ENCODE data around the gene ITPR2. TPM values are rescaled to one million over a fixed set of nuclear protein-coding genes. Genes with fewer than 3 reads are reported as not detected.
A peak's percentile ranks its signal among the peaks of the same experiment; 100 is the strongest.

Gene ITPR2
- total and polyA plus RNA-seq, 2 of the 13 experiments (the other 11 are each of a cell fraction or from before 2014, with no cell fraction given), result 31.9 to 81.9 TPM

GRCh38 chr12:26736563-26737486, 96.2 kb downstream of the ITPR2 start (continued):
- TF ChIP-seq TGIF2 (CRISPR knock-in tag; IDR thresholded peaks at IDR 0.05) (no peak), SOX13 (IDR thresholded peaks at IDR 0.05) (peak; percentile 96), SOX13 (CRISPR knock-in tag; conservative IDR thresholded peaks at IDR 0.05 in 1 of 2, IDR thresholded peaks at IDR 0.05 in 1 of 2) (peak in 1 of 2 experiments; percentile 98; a peak in 2 of 4 replicates), ZNF816 (CRISPR knock-in tag; IDR thresholded peaks at IDR 0.05; ENCODE audit: borderline replicate concordance) (peak; percentile 89; the same call in 1 of the 2 replicates), IRF9 (CRISPR knock-in tag; IDR thresholded peaks at IDR 0.05; ENCODE audit: borderline replicate concordance) (no peak)

- H3K9ac ChIP-seq (ENCODE audit: insufficient read depth, low read depth, low read length), result peak overlapping the region; percentile 34
- no peak overlapping the region for H2AFZ ChIP-seq (ENCODE audit: low read length)
- WGBS (ENCODE audit: low lambda C conversion rate), result 70% methylated on average over 1 of the region's 1 CpG
- no peaks in the 10 kb centered on the region for H4K20me1 ChIP-seq (ENCODE audit: insufficient read depth, low read length)
- peaks cover 90% of the 10 kb centered on the region for H3K79me2 ChIP-seq (ENCODE audit: insufficient read depth, low read length)
- peaks cover 0 to 3% of the 10 kb centered on the region in 2 experiments; a peak in 2 of 5 replicates for H3K36me3 ChIP-seq (replicated peaks in 1 of 2; ENCODE audit: control insufficient read depth in 1 of 2, insufficient read depth in 2 of 2, low read length in 2 of 2)
- H3K4me2 ChIP-seq (ENCODE audit: low read depth, low read length), result peak overlapping the region; percentile 26
- peak overlapping the region; percentile 95 for H3K27ac ChIP-seq (ENCODE audit: extremely low read length, insufficient read depth, low read length)
- ATAC-seq (no peak), FAIRE-seq (no peak), DNase-seq (ENCODE audit: low spot score) (no peak)
- intact Hi-C loops (cut with micrococcal nuclease; ENCODE audit: unreplicated experiment) (loop anchor here (10.0 kb wide), 1 partner anchor 100 kb away; the partner anchor contains the start of gene ITPR2), in situ Hi-C loops (cut with HindIII; ENCODE audit: extremely low pct_ligation_motif_present, low pct_unique_long_range_greater_than_20kb) (no loop called here)
- H3K9me3 ChIP-seq (ENCODE audit: low read length), result peaks cover 8% of the 10 kb centered on the region
- H3K4me3 ChIP-seq (replicated peaks in 1 of 3; ENCODE audit: insufficient read depth in 1 of 3, low read depth in 2 of 3, low read length in 3 of 3), result no peak overlapping the region
- ChIA-PET CTCF (ENCODE audit: low intra/inter-chr PET ratio, low total read pairs) (no interaction called here), POLR2A (interaction anchor here (1.6 to 3.6 kb wide), 4 partner anchors 12 to 98 kb away, joined by 3 to 78 read pairs (median 27); partner anchors contain the start of gene ITPR2)
- peaks cover 98% of the 10 kb centered on the region for H3K4me1 ChIP-seq (ENCODE audit: insufficient read depth, low read length)
- no TSS peak for BruUV-seq (replicated peaks)
- no peaks in the 10 kb centered on the region for H3K27me3 ChIP-seq (ENCODE audit: control insufficient read depth in 1 of 2, insufficient read depth in 2 of 2, low read length in 2 of 2)
- TF ChIP-seq PCBP2 (optimal IDR thresholded peaks at IDR 0.05; ENCODE audit: low read depth, low read length, poor library complexity, severe bottlenecking) (peak; percentile 35), TARDBP (CRISPR knock-in tag; IDR thresholded peaks at IDR 0.05) (no peak), MNT (IDR thresholded peaks at IDR 0.05) (peak; percentile 53), ZNF770 (CRISPR knock-in tag; IDR thresholded peaks at IDR 0.05) (peak; percentile 27), HMG20B (CRISPR knock-in tag; conservative IDR thresholded peaks at IDR 0.05) (no peak), ZNF180 (CRISPR knock-in tag; IDR thresholded peaks at IDR 0.05; ENCODE audit: borderline replicate concordance, low read depth) (no peak), CHD4 (IDR thresholded peaks at IDR 0.05; ENCODE audit: borderline replicate concordance, low read length) (peak; percentile 70; the same call in 1 of the 2 replicates)
Observed at GRCh38 chr12:26735249-26735639, 97.8 kb downstream of the ITPR2 start.
